Astrocyte (in vitro differentiated cells and primary cell): ENCODE measurements around the gene AMOTL1. TPM values are rescaled to one million over a fixed set of nuclear protein-coding genes. Genes with fewer than 3 reads are reported as not detected.

Experiments used
- DNase-seq: peaks from one replicate; pipeline ENCODE4 v3.0.0-alpha.2; 2010; ENCODE audit warnings: low read depth
- FAIRE-seq: peaks from 2 replicates; lab custom pipeline; 2011; peaks lifted over from hg19 to GRCh38; lab: Jason Lieb, UNC
- H2AFZ ChIP-seq: 2 replicates; pipeline ENCODE4 v1.6.0; 2012; ENCODE audit warnings: low read depth, low read length, inconsistent platforms
- H3K27ac ChIP-seq: 2 replicates; pipeline ENCODE4 v1.5.1; 2011; ENCODE audit warnings: low read depth, low read length, inconsistent platforms
- H3K27me3 ChIP-seq: 2 replicates; pipeline ENCODE4 v1.6.0; 2011; ENCODE audit warnings: low read length, inconsistent platforms; ENCODE audit not compliant: insufficient read depth
- H3K36me3 ChIP-seq: 2 replicates; pipeline ENCODE4 v1.5.1; 2011; ENCODE audit warnings: low read length, inconsistent platforms; ENCODE audit not compliant: insufficient read depth
- H3K4me1 ChIP-seq: 2 replicates; pipeline ENCODE4 v1.5.1; 2011; ENCODE audit warnings: low read length, inconsistent platforms; ENCODE audit not compliant: insufficient read depth
- H3K4me2 ChIP-seq: 2 replicates; pipeline ENCODE4 v1.6.0; 2012; ENCODE audit warnings: low read length, inconsistent platforms
- H3K4me3 ChIP-seq: 2 replicates; pipeline ENCODE4 v1.5.1; 2011; ENCODE audit warnings: low read depth, mild to moderate bottlenecking, low read length, inconsistent platforms; ENCODE audit not compliant: insufficient read depth
- H3K79me2 ChIP-seq: 2 replicates; pipeline ENCODE4 v1.6.0; 2012; ENCODE audit warnings: mild to moderate bottlenecking, low read length, inconsistent platforms; ENCODE audit not compliant: insufficient read depth
- H3K9ac ChIP-seq: 2 replicates; pipeline ENCODE4 v1.6.0; 2012; ENCODE audit warnings: mild to moderate bottlenecking, low read length, inconsistent platforms
- H3K9me3 ChIP-seq: 2 replicates; pipeline ENCODE4 v1.5.1; 2012; ENCODE audit warnings: low read depth, mild to moderate bottlenecking, low read length, inconsistent platforms; ENCODE audit not compliant: insufficient read depth
- H4K20me1 ChIP-seq: 2 replicates; pipeline ENCODE4 v1.6.0; 2012; ENCODE audit warnings: low read length, inconsistent platforms; ENCODE audit not compliant: insufficient read depth
- H3K27ac Mint-ChIP-seq: one replicate; pipeline ENCODE4 v1.8.0; 2021; ENCODE audit warnings: mild to moderate bottlenecking, mixed read lengths; ENCODE audit not compliant: unreplicated experiment
- H3K27me3 Mint-ChIP-seq: one replicate; pipeline ENCODE4 v1.8.0; 2021; ENCODE audit warnings: low read depth, mixed read lengths; ENCODE audit not compliant: unreplicated experiment
- H3K36me3 Mint-ChIP-seq: one replicate; pipeline ENCODE4 v1.8.0; 2021; ENCODE audit warnings: low read depth, mixed read lengths; ENCODE audit not compliant: unreplicated experiment
- H3K4me1 Mint-ChIP-seq: one replicate; pipeline ENCODE4 v1.8.0; 2021; ENCODE audit warnings: low read depth, mixed read lengths; ENCODE audit not compliant: unreplicated experiment
- H3K4me3 Mint-ChIP-seq: one replicate; pipeline ENCODE4 v1.8.0; 2021; ENCODE audit warnings: mild to moderate bottlenecking, moderate library complexity, mixed read lengths; ENCODE audit not compliant: unreplicated experiment
- H3K9me3 Mint-ChIP-seq: one replicate; pipeline ENCODE4 v1.8.0; 2021; ENCODE audit warnings: mild to moderate bottlenecking, mixed read lengths; ENCODE audit not compliant: unreplicated experiment
- EZH2 ChIP-seq: IDR thresholded peaks from 2 replicates; pipeline ENCODE4 v1.6.1; 2012; ENCODE audit warnings: mild to moderate bottlenecking, low read length, inconsistent platforms; ENCODE audit not compliant: insufficient read depth
- total RNA-seq: library from RNA; stranded (reverse); gene quantifications from 2 replicates; pipeline ENCODE4 v1.2.1, GENCODE V29; 2021
- TF ChIP-seq, protein P1 (sequence below): IDR thresholded peaks from 2 replicates; pipeline ENCODE4 v1.5.1; 2011; ENCODE audit warnings: low read depth, mild to moderate bottlenecking, inconsistent platforms, low read length, moderate library complexity; ENCODE audit not compliant: insufficient read depth

Gene AMOTL1
- total RNA-seq, 1 donor from 2014 or later, result 47.8 TPM

DNA sequence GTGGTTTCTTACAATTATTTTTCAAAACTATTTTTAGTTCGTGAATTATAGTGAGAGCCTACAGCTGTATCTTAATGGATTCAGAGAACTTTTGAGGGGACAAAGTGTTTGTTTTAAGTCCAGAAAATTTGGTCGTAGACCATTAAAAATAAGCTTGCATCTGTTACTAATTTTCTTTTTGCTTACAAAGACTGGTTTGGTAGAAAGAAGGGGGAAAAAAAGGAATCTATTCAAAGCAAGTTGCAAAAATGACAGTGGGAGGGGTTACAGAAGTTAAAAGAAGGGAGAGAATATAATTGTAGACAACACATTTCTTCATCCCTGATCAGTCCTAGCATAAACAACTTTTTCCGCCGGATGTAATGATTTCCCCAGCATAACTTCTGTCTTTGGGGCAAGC, 72.1 kb downstream of the AMOTL1 start:
- DNase-seq (no peak), FAIRE-seq (no peak)
- no peak overlapping the region for H3K4me3 Mint-ChIP-seq
- H3K36me3 Mint-ChIP-seq, result peaks cover 10% of the 10 kb centered on the region
- TF ChIP-seq, protein P1, sequence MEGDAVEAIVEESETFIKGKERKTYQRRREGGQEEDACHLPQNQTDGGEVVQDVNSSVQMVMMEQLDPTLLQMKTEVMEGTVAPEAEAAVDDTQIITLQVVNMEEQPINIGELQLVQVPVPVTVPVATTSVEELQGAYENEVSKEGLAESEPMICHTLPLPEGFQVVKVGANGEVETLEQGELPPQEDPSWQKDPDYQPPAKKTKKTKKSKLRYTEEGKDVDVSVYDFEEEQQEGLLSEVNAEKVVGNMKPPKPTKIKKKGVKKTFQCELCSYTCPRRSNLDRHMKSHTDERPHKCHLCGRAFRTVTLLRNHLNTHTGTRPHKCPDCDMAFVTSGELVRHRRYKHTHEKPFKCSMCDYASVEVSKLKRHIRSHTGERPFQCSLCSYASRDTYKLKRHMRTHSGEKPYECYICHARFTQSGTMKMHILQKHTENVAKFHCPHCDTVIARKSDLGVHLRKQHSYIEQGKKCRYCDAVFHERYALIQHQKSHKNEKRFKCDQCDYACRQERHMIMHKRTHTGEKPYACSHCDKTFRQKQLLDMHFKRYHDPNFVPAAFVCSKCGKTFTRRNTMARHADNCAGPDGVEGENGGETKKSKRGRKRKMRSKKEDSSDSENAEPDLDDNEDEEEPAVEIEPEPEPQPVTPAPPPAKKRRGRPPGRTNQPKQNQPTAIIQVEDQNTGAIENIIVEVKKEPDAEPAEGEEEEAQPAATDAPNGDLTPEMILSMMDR, result no peak
- TF ChIP-seq EZH2, result no peak
- H4K20me1 ChIP-seq, result peaks cover 41% of the 10 kb centered on the region
- no peak overlapping the region for H3K27ac Mint-ChIP-seq
- H3K4me3 ChIP-seq, result no peak overlapping the region
- H3K9ac ChIP-seq, result no peak overlapping the region
- peaks cover 39% of the 10 kb centered on the region for H3K79me2 ChIP-seq
- no peaks in the 10 kb centered on the region for H3K9me3 ChIP-seq
- no peaks in the 10 kb centered on the region for H3K27me3 Mint-ChIP-seq
- peaks cover 11% of the 10 kb centered on the region for H3K4me1 ChIP-seq
- no peak overlapping the region for H2AFZ ChIP-seq
- no peak overlapping the region for H3K4me2 ChIP-seq
- no peaks in the 10 kb centered on the region for H3K27me3 ChIP-seq
- H3K4me1 Mint-ChIP-seq, result peaks cover 5% of the 10 kb centered on the region
- no peak overlapping the region for H3K27ac ChIP-seq
- H3K36me3 ChIP-seq, result peaks cover 16% of the 10 kb centered on the region
- H3K9me3 Mint-ChIP-seq, result no peaks in the 10 kb centered on the region

DNA sequence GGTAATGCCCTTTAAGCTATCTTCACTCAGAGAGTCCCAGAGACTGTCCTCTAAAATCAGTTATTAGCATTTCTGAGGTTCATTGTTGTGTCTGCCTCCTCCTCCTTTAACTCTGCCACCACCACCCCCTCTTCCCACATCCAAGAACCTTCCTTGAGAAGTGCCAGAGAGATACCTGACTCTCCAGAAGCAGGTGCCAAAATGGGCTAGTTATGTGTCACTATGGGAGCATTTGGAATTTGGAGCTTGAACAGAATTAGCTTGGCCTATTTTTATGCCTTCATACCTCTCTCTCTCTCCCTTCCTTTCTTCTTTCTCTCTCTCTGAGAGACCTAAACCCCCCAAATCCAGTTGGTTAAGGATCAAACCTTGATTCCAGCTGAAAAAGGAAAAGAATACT, 75.9 kb downstream of the AMOTL1 start:
- H3K27ac Mint-ChIP-seq, result no peak overlapping the region
- H3K4me3 ChIP-seq, result no peak overlapping the region

DNA sequence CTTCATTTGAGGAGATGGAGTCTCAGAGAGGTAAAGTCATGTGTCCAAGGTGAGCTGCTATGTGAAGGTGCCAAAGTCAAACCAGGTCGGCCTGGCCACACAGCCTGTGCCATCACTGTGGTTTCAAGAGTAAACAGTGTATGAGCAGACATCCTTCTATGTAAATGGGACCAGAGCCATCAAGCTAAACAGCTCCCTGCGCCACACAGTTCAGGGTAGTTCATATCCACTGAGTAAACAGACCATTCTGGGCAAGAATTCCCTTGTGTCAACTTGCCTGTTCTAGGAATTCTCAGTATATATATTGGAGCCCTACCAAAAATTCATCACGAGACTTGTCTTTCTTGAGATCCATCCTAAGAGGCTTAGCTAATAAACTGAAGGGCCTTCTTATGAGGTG, 77.5 kb downstream of the AMOTL1 start:
- H3K4me1 Mint-ChIP-seq, result no peaks in the 10 kb centered on the region
- Histone ChIP-seq H3K9me3 (no peaks in the 10 kb centered on the region), H4K20me1 (peaks cover 36% of the 10 kb centered on the region), H3K9ac (no peak overlapping the region), H3K4me2 (no peak overlapping the region), H3K36me3 (peaks cover 10% of the 10 kb centered on the region), H3K4me3 (no peak overlapping the region), H3K27me3 (no peaks in the 10 kb centered on the region), H3K79me2 (peaks cover 36% of the 10 kb centered on the region), H3K27ac (no peak overlapping the region), H2AFZ (no peak overlapping the region), H3K4me1 (no peaks in the 10 kb centered on the region)
- FAIRE-seq (no peak), DNase-seq (no peak)
- H3K27ac Mint-ChIP-seq, result no peak overlapping the region
- H3K36me3 Mint-ChIP-seq, result peaks cover 18% of the 10 kb centered on the region
- TF ChIP-seq, protein P1, result no peak
- no peak for TF ChIP-seq EZH2
- no peaks in the 10 kb centered on the region for H3K9me3 Mint-ChIP-seq
- H3K4me3 Mint-ChIP-seq, result no peak overlapping the region
- no peaks in the 10 kb centered on the region for H3K27me3 Mint-ChIP-seq

More for the DNA sequence above, 75.9 kb downstream of the AMOTL1 start:
- Mint-ChIP-seq H3K36me3 (peaks cover 10% of the 10 kb centered on the region), H3K27me3 (no peaks in the 10 kb centered on the region), H3K4me3 (no peak overlapping the region), H3K4me1 (no peaks in the 10 kb centered on the region), H3K9me3 (no peaks in the 10 kb centered on the region)
- H3K9ac ChIP-seq, result no peak overlapping the region
- DNase-seq (no peak), FAIRE-seq (no peak)
- H3K27me3 ChIP-seq, result no peaks in the 10 kb centered on the region
- H3K4me2 ChIP-seq, result no peak overlapping the region
- H3K4me1 ChIP-seq, result no peaks in the 10 kb centered on the region
- no peaks in the 10 kb centered on the region for H3K9me3 ChIP-seq
- peaks cover 36% of the 10 kb centered on the region for H3K79me2 ChIP-seq
- H3K36me3 ChIP-seq, result peaks cover 10% of the 10 kb centered on the region
- TF ChIP-seq, protein P1, result no peak
- TF ChIP-seq EZH2, result no peak
- no peak overlapping the region for H2AFZ ChIP-seq
- H4K20me1 ChIP-seq, result peaks cover 41% of the 10 kb centered on the region
- H3K27ac ChIP-seq, result no peak overlapping the region
